Stomach (tissue), 4 donors: ENCODE results near the gene WIPF1.

Experiments
- POLR2A ChIP-seq, 4 donors: fragments of 450-650 bp; IDR thresholded peaks; one replicate each; pipeline ENCODE4 v1.6.1; 2016; ENCODE audit warnings: antibody characterized with exemption in 4 of 4, control low read depth in 2 of 4, mild to moderate bottlenecking in 1 of 4, moderate library complexity in 1 of 4
- POLR2AphosphoS5 ChIP-seq, 3 donors: sonication (generic); formaldehyde crosslinking; IDR thresholded peaks; one replicate each; pipeline ENCODE4 v1.6.1; 2016; ENCODE audit warnings: antibody characterized with exemption in 3 of 3

DNA sequence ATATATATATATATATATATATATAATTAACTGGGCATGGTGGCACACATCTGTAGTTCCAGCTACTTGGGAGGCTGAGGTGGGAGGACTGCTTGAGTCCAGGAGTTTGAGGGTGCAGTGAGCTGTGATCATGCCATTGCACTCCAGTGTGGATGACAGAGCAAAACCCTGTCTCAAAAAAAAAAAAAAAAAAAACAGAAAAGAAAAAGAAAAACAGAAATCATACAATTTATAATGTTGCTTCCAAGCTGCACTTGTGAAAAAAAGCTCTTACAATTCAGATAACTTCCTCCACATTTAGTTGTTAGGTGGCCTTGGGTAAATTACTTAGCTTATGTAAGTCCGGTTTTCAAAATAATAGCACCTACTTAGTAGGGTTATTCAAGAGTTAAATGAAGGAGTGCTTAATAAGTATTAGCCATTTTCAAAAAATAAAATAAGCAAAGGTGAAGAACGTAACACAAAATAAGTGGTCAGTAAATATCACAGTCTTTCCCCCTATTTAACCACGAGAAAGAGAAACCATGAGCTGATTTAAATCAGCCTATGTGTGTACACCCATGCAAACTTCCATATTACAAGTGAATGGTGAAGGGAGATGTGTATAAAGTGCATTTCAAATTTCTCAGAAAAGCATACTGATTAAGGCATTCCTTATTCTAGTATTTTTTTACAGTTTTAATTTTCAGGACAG, 2.3 kb downstream of the WIPF1 start:
- TF ChIP-seq POLR2AphosphoS5 (IDR thresholded peaks at IDR 0.05) = no peak
- TF ChIP-seq POLR2A (IDR thresholded peaks at IDR 0.05) = no peak
